Measurements from ENCODE around the gene TMEM151B. TPM values are rescaled to one million over a fixed set of nuclear protein-coding genes. Genes with fewer than 3 reads are reported as not detected.
"Not testable (repeated sequence)": the region's sequence is repeated elsewhere in the genome, so short reads cannot be mapped to it uniquely, and the experiment has no call there.

The TMEM151B gene
- total RNA-seq, 1 experiment from 2014 or later, result 0.20 TPM

DNA sequence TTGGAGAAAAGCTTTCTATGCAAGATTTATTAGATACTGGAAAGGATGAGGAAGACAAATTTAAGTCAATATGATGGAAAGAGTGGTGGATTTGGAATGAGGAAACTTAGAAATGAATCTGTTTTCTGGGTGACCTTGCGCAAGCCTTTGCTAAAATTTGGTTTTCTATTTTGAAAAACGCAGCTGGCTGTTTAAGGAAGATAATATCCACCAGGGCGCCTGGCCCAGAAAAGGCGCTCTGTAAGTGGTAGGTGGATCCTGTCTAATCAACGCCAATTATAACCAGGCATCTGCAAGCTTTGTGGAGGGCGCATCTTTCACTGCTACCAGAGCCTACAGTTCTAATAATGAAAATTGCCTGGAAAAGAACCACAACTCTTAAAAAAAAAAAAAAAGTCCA, 71.8 kb downstream of the TMEM151B start:
- no peak overlapping the region for H3K4me3 ChIP-seq
- peaks cover 61% of the 10 kb centered on the region for H3K27me3 ChIP-seq
- H3K36me3 ChIP-seq, result no peaks in the 10 kb centered on the region
- no peaks in the 10 kb centered on the region for H3K9me3 ChIP-seq
- DNase-seq, result no peak

DNA sequence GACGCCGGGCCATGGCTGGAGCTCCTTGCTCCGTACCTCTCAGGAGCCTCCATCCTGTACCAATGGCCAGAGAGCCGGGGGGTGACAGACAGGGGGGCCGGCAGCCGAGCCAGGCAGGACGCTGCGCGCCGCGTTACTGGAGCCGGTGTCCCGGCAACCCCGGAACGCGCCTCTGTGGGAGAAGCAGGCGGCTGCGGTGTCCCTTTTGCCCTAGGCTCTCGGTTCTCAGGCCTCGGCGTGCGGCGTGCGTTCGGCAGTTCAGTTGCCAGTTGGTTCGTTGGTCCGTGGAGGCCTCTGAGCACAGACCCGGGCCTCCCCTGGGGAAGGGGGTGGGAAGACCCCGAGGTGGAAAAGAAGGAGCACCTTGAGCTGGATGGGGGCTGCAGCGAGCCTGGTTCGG, 72.2 kb downstream of the TMEM151B start, which contains the start of gene SPATS1:
SPATS1 (plus strand) TSS at position 162 of the 400 bp plus-strand sequence. CDS start 446 bp downstream, outside the sequence.
- no peaks in the 10 kb centered on the region for H3K36me3 ChIP-seq
- no peaks in the 10 kb centered on the region for H3K9me3 ChIP-seq
- no peak within 1 kb of the TSS for H3K4me3 ChIP-seq
- peaks cover 63% of the 10 kb centered on the region for H3K27me3 ChIP-seq
- peak; percentile 43 for DNase-seq

DNA sequence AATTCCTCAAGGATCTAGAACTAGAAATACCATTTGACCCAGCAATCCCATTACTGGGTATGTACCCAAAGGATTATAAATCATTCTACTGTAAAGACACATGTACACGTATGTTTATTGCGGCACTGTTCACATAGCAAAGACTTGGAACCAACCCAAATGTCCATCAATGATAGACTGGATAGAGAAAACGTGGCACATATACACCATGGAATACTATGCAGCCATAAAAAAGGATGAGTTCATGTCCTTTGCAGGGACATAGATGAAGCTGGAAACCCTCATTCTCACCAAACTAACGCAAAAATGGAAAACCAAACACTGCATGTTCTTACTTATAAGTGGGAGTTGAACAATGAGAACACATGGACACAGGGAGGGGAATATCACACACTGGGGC, 76.6 kb downstream of the TMEM151B start:
- not testable (repeated sequence) for H3K4me3 ChIP-seq, H3K36me3 ChIP-seq, H3K9me3 ChIP-seq, DNase-seq
- H3K27me3 ChIP-seq, result peaks cover 49% of the 10 kb centered on the region

DNA sequence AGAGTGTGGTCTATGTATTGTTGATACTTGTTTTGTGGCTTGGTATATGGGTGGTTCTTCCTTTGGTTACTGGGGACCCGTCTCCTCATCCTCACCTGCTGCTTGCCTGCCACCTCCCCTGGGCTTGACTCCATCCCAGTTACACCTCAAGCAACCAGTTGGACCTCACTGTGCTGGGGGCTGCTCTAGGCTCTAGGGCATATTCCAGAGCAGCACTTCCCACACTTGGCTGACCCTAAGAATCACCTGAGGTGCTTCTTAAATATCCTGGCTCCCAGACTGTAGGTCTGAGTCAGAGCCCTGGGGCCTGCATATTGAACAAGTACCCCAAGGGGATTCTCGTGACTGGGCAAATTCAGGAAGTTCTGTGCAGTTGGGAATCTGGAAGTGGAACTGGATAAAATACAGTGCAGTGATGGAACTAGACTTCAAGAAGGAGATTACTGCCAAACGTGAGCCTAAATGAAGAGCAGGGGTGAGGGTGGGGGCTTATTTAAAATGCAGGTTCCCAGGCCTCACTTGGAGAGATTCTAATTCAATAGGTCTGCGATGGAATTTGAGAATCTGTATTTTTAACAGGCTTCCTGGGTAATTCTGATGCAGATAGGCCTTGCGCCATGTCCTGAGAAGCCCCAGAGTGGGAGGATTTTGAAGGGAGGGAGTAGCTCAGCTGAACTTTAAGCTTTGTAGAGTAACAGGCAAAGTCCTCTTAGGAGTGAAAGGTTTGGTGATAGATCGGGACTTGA, 79.8 kb downstream of the TMEM151B start:
- Histone ChIP-seq H3K27me3 (peaks cover 20% of the 10 kb centered on the region), H3K9me3 (no peaks in the 10 kb centered on the region), H3K36me3 (no peaks in the 10 kb centered on the region), H3K4me3 (no peak overlapping the region)
- DNase-seq, result no peak

DNA sequence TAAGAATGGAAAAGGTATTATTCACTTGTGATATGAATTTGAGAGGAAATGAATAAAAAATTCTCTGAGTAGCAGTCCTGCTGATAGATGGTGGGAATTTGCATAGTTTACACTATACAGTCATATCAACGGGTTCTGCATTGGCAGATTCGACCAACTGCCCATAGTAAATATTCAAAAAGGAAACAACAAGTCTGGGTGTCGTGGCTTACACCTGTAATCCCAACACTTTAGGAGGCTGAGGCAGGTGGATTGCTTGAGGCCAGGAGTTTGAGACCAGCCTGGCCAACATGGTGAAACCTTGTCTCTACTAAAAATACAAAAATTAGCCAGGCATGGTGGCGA, 80.4 kb downstream of the TMEM151B start:
- not testable (repeated sequence) for H3K9me3 ChIP-seq, H3K36me3 ChIP-seq, H3K4me3 ChIP-seq, DNase-seq
- peaks cover 19% of the 10 kb centered on the region for H3K27me3 ChIP-seq

DNA sequence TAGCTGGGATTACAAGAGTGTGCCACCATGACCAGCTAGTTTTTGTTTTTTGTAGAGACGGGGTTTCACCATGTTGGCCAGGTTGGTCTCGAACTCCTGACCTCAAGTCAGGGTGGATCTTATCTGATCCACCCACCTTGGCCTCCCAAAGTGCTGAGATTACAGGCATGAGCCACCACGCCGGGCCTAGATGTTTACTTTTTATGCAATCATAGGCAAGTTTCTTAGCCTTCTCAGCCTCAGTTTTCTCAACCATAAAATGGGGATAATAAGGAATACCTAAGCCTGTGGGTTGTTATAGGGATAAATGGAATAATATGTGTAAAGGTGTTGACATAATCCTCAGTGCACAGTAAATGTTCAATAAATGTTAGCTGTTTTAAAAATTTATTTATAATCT, 82.0 kb downstream of the TMEM151B start:
- H3K27me3 ChIP-seq, result peaks cover 22% of the 10 kb centered on the region
- DNase-seq, result no peak
- H3K36me3 ChIP-seq, result no peaks in the 10 kb centered on the region
- no peaks in the 10 kb centered on the region; the same call in 1 of the 2 replicates for H3K9me3 ChIP-seq
- H3K4me3 ChIP-seq, result no peak overlapping the region

DNA sequence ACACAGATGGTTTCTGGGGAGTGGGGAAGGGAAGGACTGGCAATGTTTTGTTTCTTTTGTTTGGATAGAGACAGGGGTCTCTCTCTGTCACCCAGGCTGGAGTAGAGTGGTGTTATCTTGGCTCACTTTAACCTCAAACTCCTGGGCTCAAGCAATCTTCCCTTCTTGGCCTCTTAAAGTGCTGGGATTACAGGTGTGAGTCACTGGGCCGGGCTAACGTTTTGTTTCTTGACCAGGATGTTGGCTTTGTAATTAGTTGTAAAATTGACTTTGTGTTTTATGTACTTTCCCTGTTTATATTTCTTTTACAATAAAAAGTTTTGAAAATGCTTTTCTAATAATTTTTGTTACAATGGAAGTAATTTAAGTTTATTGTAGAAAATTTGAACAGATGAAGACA, 83.1 kb downstream of the TMEM151B start:
- DNase-seq, result peak; percentile 75
- no peak overlapping the region for H3K4me3 ChIP-seq
- H3K36me3 ChIP-seq, result no peaks in the 10 kb centered on the region
- no peaks in the 10 kb centered on the region; the same call in 1 of the 2 replicates for H3K9me3 ChIP-seq
- H3K27me3 ChIP-seq, result peaks cover 24% of the 10 kb centered on the region

DNA sequence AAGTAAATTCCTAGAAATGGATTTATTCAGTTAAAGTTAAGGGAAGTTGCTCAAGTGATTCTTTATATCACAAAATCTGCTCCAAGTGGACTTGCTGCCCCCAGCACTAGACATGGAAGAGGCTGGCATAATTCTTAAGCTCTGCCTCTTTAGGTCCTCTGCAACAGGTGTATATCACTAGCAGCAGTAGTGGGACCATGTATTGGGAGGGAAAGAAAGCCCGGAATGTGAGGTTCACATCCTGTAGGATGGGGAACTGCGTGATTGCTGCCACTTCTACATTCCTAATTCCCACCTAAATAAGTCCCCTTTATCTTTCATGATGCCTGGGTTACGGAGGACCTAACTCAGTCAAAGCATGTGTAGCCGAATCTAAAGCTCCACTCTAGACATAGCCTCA, 85.4 kb downstream of the TMEM151B start:
- Histone ChIP-seq H3K4me3 (no peak overlapping the region), H3K27me3 (peaks cover 42% of the 10 kb centered on the region), H3K9me3 (no peaks in the 10 kb centered on the region; the same call in 1 of the 2 replicates), H3K36me3 (no peaks in the 10 kb centered on the region)
- DNase-seq, result no peak

DNA sequence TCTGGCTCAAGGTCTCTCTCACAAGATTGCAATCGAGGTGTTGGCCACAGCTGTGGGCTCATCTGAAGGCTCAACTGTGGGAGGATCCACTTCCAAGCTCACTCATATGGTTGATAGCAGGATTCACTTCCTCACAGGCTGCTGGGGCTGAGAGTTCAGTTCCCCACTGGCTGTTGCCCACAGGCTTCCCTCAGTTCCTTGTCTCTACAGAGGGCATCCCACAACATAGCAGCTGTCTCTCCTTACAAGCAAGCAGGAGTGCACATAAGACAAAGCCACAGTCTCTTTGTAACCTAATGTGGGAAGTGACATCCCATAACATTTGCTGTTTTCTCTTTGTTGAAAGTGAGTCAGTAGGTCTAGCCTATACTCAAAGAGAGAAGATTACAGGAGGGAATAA, 86.2 kb downstream of the TMEM151B start:
- Histone ChIP-seq H3K4me3 (no peak overlapping the region), H3K9me3 (no peaks in the 10 kb centered on the region; the same call in 1 of the 2 replicates), H3K36me3 (no peaks in the 10 kb centered on the region), H3K27me3 (peaks cover 51% of the 10 kb centered on the region)
- DNase-seq, result no peak

Other genes starting within 250 kb of the TMEM151B start
- gene MRPL14, start 143.0 kb upstream of the TMEM151B start, total RNA-seq (2014; rRNA removed; shearing (Covaris generic); ENCODE audit: low replicate concordance), result 362 and 399 TPM in 2 replicates
- 18.4 and 35.3 TPM in 2 replicates for gene TMEM63B, start 142.9 kb upstream of the TMEM151B start, total RNA-seq (2014; rRNA removed; shearing (Covaris generic); ENCODE audit: low replicate concordance)
- not detected in 2 replicates for gene CAPN11, start 111.6 kb upstream of the TMEM151B start, total RNA-seq (2014; rRNA removed; shearing (Covaris generic); ENCODE audit: low replicate concordance)
- gene MYMX, start 53.5 kb upstream of the TMEM151B start, total RNA-seq (2014; rRNA removed; shearing (Covaris generic); ENCODE audit: low replicate concordance), result not detected in 2 replicates
- 118 and 130 TPM in 2 replicates for gene SLC29A1, start 46.9 kb upstream of the TMEM151B start, total RNA-seq (2014; rRNA removed; shearing (Covaris generic); ENCODE audit: low replicate concordance)
- 5,432 and 5,573 TPM in 2 replicates for gene HSP90AB1, start 23.3 kb upstream of the TMEM151B start, total RNA-seq (2014; rRNA removed; shearing (Covaris generic); ENCODE audit: low replicate concordance)
- 386 and 631 TPM in 2 replicates for gene SLC35B2, start 12.9 kb upstream of the TMEM151B start, total RNA-seq (2014; rRNA removed; shearing (Covaris generic); ENCODE audit: low replicate concordance)
- gene NFKBIE, start 4.9 kb upstream of the TMEM151B start, total RNA-seq (2014; rRNA removed; shearing (Covaris generic); ENCODE audit: low replicate concordance), result 24.4 and 35.2 TPM in 2 replicates
- gene AARS2, start 42.9 kb downstream of the TMEM151B start, total RNA-seq (2014; rRNA removed; shearing (Covaris generic); ENCODE audit: low replicate concordance), result 52.9 and 92.6 TPM in 2 replicates
- not detected in 2 replicates for gene SPATS1, start 72.2 kb downstream of the TMEM151B start, total RNA-seq (2014; rRNA removed; shearing (Covaris generic); ENCODE audit: low replicate concordance)
- gene CDC5L, start 117.3 kb downstream of the TMEM151B start, total RNA-seq (2014; rRNA removed; shearing (Covaris generic); ENCODE audit: low replicate concordance), result 89.6 and 116 TPM in 2 replicates